NB4 (cell line): ENCODE results near the gene CDCP2.

Source experiments
- CTCF ChIP-seq: IDR thresholded peaks from one replicate; pipeline ENCODE4 v1.5.1; 2012; ENCODE audit warnings: low read depth, low read length
- POLR2A ChIP-seq: IDR thresholded peaks from 2 replicates; pipeline ENCODE4 v1.6.1; 2011; ENCODE audit warnings: mild to moderate bottlenecking; ENCODE audit not compliant: insufficient read length; ENCODE audit errors: extremely low read depth

DNA sequence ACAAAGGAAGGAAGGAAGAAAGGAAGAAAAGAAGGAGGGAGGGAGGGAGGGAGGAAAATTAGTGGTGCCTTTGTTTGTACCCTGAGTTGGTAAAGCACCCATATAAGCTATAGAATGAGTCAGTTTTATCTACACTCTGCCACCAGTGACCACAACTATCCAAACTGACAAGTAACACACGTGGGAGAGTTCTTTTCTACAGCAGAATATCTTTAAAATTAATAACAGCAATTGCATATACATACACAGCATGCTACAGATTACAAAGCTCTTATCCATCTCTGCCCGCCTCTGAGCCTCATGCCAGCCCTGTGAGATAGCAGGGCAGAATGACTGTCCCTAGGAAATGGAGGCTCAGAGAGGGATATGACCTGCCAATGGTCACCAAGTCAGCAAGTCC is 20.3 kb downstream of the CDCP2 start:
- TF ChIP-seq CTCF = no peak
- no peak for TF ChIP-seq POLR2A
